Measurements from ENCODE around the gene FRS2.

Gene FRS2

GRCh38 chr12:69575346-69575745 lies 105.2 kb downstream of the FRS2 start:
- DNase-seq (ENCODE audit: extremely low spot score), result no peak
- POLR2A ChIA-PET, result no interaction called here
- CTCF ChIA-PET, result interaction anchor here (0.9 to 1.1 kb wide), 2 partner anchors 8 to 10 kb away, joined by 3 to 5 read pairs; no protein-coding TSS in a partner anchor
- no peak for TF ChIP-seq CTCF (IDR thresholded peaks at IDR 0.05; ENCODE audit: control extremely low read depth, extremely low read depth, low read depth, missing control alignments)

- POLR2A ChIA-PET, result no interaction called here
- TF ChIP-seq CTCF (IDR thresholded peaks at IDR 0.05; ENCODE audit: control extremely low read depth, extremely low read depth, low read depth, missing control alignments), result no peak
- CTCF ChIA-PET, result interaction anchor here (1.1 kb wide), 1 partner anchor 12 kb away, joined by 3 read pairs; no protein-coding TSS in a partner anchor
- DNase-seq (ENCODE audit: extremely low spot score), result no peak
Observed at GRCh38 chr12:69578283-69578682, 108.1 kb downstream of the FRS2 start.

- no peak for DNase-seq (ENCODE audit: extremely low spot score)
- no peak for TF ChIP-seq CTCF (IDR thresholded peaks at IDR 0.05; ENCODE audit: control extremely low read depth, extremely low read depth, low read depth, missing control alignments)
- POLR2A ChIA-PET, result no interaction called here
- CTCF ChIA-PET, result interaction anchor here (0.8 to 9.6 kb wide), 5 partner anchors 8 to 221 kb away, joined by 3 to 76 read pairs (median 3); no protein-coding TSS in a partner anchor
Observed at GRCh38 chr12:69579029-69579428, 108.8 kb downstream of the FRS2 start.

GRCh38 chr12:69580074-69580473 lies 109.9 kb downstream of the FRS2 start:
- TF ChIP-seq CTCF (IDR thresholded peaks at IDR 0.05; ENCODE audit: control extremely low read depth, extremely low read depth, low read depth, missing control alignments), result no peak
- POLR2A ChIA-PET, result no interaction called here
- DNase-seq (ENCODE audit: extremely low spot score), result no peak
- CTCF ChIA-PET, result interaction anchor here (0.6 to 9.6 kb wide), 10 partner anchors 9 to 421 kb away, joined by 3 to 76 read pairs (median 3); partner anchors contain the start of genes FRS2 and RAB3IP

- no peak for TF ChIP-seq CTCF (IDR thresholded peaks at IDR 0.05; ENCODE audit: control extremely low read depth, extremely low read depth, low read depth, missing control alignments)
- CTCF ChIA-PET, result interaction anchor here (0.9 to 9.6 kb wide), 3 partner anchors 12 to 225 kb away, joined by 3 to 76 read pairs (median 8); no protein-coding TSS in a partner anchor
- POLR2A ChIA-PET, result no interaction called here
- no peak for DNase-seq (ENCODE audit: extremely low spot score)
Observed at GRCh38 chr12:69583203-69583602, 113.0 kb downstream of the FRS2 start.

GRCh38 chr12:69585189-69586062 lies 115.2 kb downstream of the FRS2 start, which contains the start of gene CCT2:
Gene CCT2 (plus strand): TSS chr12:69585459. CDS start chr12:69585522, 63 bp downstream.
- ChIA-PET POLR2A (no interaction called here), CTCF (interaction anchor here (0.6 to 9.6 kb wide), 8 partner anchors 15 to 331 kb away, joined by 3 to 76 read pairs (median 4); partner anchors contain the start of genes FRS2 and RAB3IP)
- TF ChIP-seq CTCF (IDR thresholded peaks at IDR 0.05; ENCODE audit: control extremely low read depth, extremely low read depth, low read depth, missing control alignments), result no peak
- peak; percentile 97 for DNase-seq (ENCODE audit: extremely low spot score)

Measured in GM10248 (cell line).